WTC11 (cell line): Measurements from ENCODE around the gene CSTPP1. TPM values are rescaled to one million over a fixed set of nuclear protein-coding genes. Genes with fewer than 3 reads are reported as not detected.
"Not testable (repeated sequence)": the region's sequence is repeated elsewhere in the genome, so short reads cannot be mapped to it uniquely, and the experiment has no call there.

Source experiments
- ATAC-seq: fragments of 200-7000 bp; cut with Tn5 transposase; 2 replicates; pipeline ENCODE4 v1.10.0; 2021; ENCODE audit warnings: mild to moderate bottlenecking, moderate library complexity
- CTCF ChIA-PET: fragments of 300-600 bp; sonication (Branson Sonifier 250); formaldehyde crosslinking; loops from one replicate; lab custom pipeline; 2021; ENCODE audit warnings: antibody characterized with exemption; lab: Charles Lee
- POLR2A ChIA-PET: fragments of 350-600 bp; sonication (Branson Sonifier 250); formaldehyde crosslinking; loops from one replicate; lab custom pipeline; 2021; ENCODE audit warnings: antibody characterized with exemption; lab: Charles Lee
- DNase-seq: peaks from one replicate; pipeline ENCODE4 v3.0.0; 2021; ENCODE audit warnings: low spot score
- H3K27ac Mint-ChIP-seq: 2 replicates; pipeline ENCODE4 v1.8.0; 2021; ENCODE audit warnings: mixed read lengths
- H3K27me3 Mint-ChIP-seq: 2 replicates; pipeline ENCODE4 v1.8.0; 2021; ENCODE audit warnings: low read depth, mild to moderate bottlenecking, moderate library complexity, mixed read lengths
- H3K36me3 Mint-ChIP-seq: 2 replicates; pipeline ENCODE4 v1.8.0; 2021; ENCODE audit warnings: mixed read lengths
- H3K4me1 Mint-ChIP-seq: 2 replicates; pipeline ENCODE4 v1.8.0; 2022; ENCODE audit warnings: mixed read lengths
- H3K4me3 Mint-ChIP-seq: 2 replicates; pipeline ENCODE4 v1.8.0; 2021; ENCODE audit warnings: mild to moderate bottlenecking, moderate library complexity, mixed read lengths
- H3K9me3 Mint-ChIP-seq: 2 replicates; pipeline ENCODE4 v1.8.0; 2021; ENCODE audit warnings: mixed read lengths
- ATF3 ChIP-seq: sonication (generic); formaldehyde crosslinking; conservative IDR thresholded peaks from 2 replicates; pipeline ENCODE4 v1.8.1; 2022; ENCODE audit warnings: mild to moderate bottlenecking, missing genetic modification reagents
- FOXP1 ChIP-seq: sonication (generic); formaldehyde crosslinking; IDR thresholded peaks from 2 replicates; pipeline ENCODE4 v1.8.0; 2022; ENCODE audit warnings: missing genetic modification reagents, mild to moderate bottlenecking, moderate library complexity, borderline replicate concordance
- JAZF1 ChIP-seq: fragments of 250-450 bp; sonication (Bioruptor Pico); IDR thresholded peaks from 2 replicates; pipeline ENCODE4 v1.9.0; 2021; ENCODE audit warnings: moderate library complexity, mild to moderate bottlenecking, inconsistent platforms
- NFYB ChIP-seq: sonication (generic); formaldehyde crosslinking; conservative IDR thresholded peaks from 2 replicates; pipeline ENCODE4 v1.8.0; 2022; ENCODE audit warnings: low read depth, missing genetic modification reagents
- NR2C2 ChIP-seq: sonication (generic); formaldehyde crosslinking; IDR thresholded peaks from 2 replicates; pipeline ENCODE4 v1.8.0; 2022; ENCODE audit warnings: mild to moderate bottlenecking, missing genetic modification reagents
- SMAD4 ChIP-seq: sonication (generic); formaldehyde crosslinking; IDR thresholded peaks from 2 replicates; pipeline ENCODE4 v1.8.0; 2022; ENCODE audit warnings: mild to moderate bottlenecking, missing genetic modification reagents
- TP53 ChIP-seq: sonication (generic); formaldehyde crosslinking; IDR thresholded peaks from 2 replicates; pipeline ENCODE4 v1.8.1; 2023; ENCODE audit warnings: mild to moderate bottlenecking, missing genetic modification reagents
- USF1 ChIP-seq: sonication (generic); formaldehyde crosslinking; IDR thresholded peaks from 2 replicates; pipeline ENCODE4 v1.8.0; 2022; ENCODE audit warnings: mild to moderate bottlenecking, missing genetic modification reagents
- ZBTB21 ChIP-seq: sonication (generic); formaldehyde crosslinking; IDR thresholded peaks from 2 replicates; pipeline ENCODE4 v1.8.1; 2023; ENCODE audit warnings: mild to moderate bottlenecking, missing genetic modification reagents, borderline replicate concordance
- ZNF121 ChIP-seq: sonication (generic); formaldehyde crosslinking; IDR thresholded peaks from 2 replicates; pipeline ENCODE4 v1.8.0; 2023; ENCODE audit warnings: missing genetic modification reagents
- ZNF219 ChIP-seq: sonication (generic); formaldehyde crosslinking; IDR thresholded peaks from 2 replicates; pipeline ENCODE4 v1.8.0; 2023; ENCODE audit warnings: missing genetic modification reagents, mild to moderate bottlenecking, borderline replicate concordance
- ZNF317 ChIP-seq: sonication (generic); formaldehyde crosslinking; IDR thresholded peaks from 2 replicates; pipeline ENCODE4 v1.8.1; 2023; ENCODE audit warnings: low read depth, mild to moderate bottlenecking, moderate library complexity, missing genetic modification reagents, borderline replicate concordance
- ZNF423 ChIP-seq: fragments of 250-450 bp; sonication (Bioruptor Pico); IDR thresholded peaks from 2 replicates; pipeline ENCODE4 v2.1.2; 2022; ENCODE audit warnings: mild to moderate bottlenecking, moderate library complexity
- microRNA-seq: library from miRNA; unstranded; fragments of <30 nt; microRNA quantifications from one replicate; pipeline ENCODE4 v1.2.0, GENCODE V29; 2022; ENCODE audit warnings: borderline number of aligned reads
- total RNA-seq: library from RNA; stranded (reverse); gene quantifications from 3 replicates; pipeline ENCODE4 v1.2.3, GENCODE V29; 2021
- TF ChIP-seq, protein P1 (sequence below): fragments of 250-450 bp; sonication (Bioruptor Pico); IDR thresholded peaks from 2 replicates; pipeline ENCODE4 v1.9.0; 2021; ENCODE audit warnings: mild to moderate bottlenecking

CSTPP1 gene
- total RNA-seq, 1 experiment from 2014 or later: 23.6 TPM

DNA sequence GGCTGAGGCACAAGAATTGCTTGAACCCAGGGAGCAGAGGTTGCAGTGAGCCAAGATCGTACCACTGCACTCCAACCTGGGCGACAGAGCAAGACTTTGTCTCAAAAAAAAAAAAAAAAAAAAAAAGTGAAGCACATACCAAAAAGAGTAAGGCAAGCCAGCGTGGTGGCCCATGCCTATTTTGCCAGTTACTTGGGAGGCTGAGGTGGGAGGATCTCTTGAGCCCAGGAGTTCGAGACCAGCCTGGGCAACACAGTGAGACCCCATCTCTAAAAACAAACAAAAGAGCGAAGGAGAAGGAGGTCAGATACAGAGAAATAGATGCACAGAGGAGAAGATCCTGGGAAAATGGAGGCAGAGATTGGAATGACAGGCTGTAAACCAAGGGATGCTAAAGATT, 270.0 kb downstream of the CSTPP1 start:
- DNase-seq, H3K9me3 Mint-ChIP-seq, H3K4me1 Mint-ChIP-seq, H3K27ac Mint-ChIP-seq, ATAC-seq, H3K36me3 Mint-ChIP-seq, H3K4me3 Mint-ChIP-seq, H3K27me3 Mint-ChIP-seq: not testable (repeated sequence)
- ChIA-PET POLR2A (interaction anchor here (0.6 to 3.4 kb wide), 2 partner anchors 8 to 389 kb away, joined by 7 to 18 read pairs; partner anchors contain the start of gene DDB2), CTCF (interaction anchor here (1.1 kb wide), 1 partner anchor 28 kb away, joined by 3 read pairs; no protein-coding TSS in a partner anchor)
- peak; percentile 61; the same call in 1 of the 2 replicates for TF ChIP-seq ZNF121 (CRISPR knock-in tag)

GRCh38 chr11:47207459-47207858, 270.9 kb downstream of the CSTPP1 start:
- DNase-seq: no peak
- Mint-ChIP-seq H3K36me3 (no peaks in the 10 kb centered on the region; the same call in 1 of the 2 replicates), H3K4me3 (no peak overlapping the region), H3K27me3 (no peaks in the 10 kb centered on the region), H3K9me3 (no peaks in the 10 kb centered on the region), H3K4me1 (peaks cover 10% of the 10 kb centered on the region), H3K27ac (peak overlapping the region; percentile 19; the same call in 1 of the 2 replicates)
- POLR2A ChIA-PET: interaction anchor here (3.4 kb wide), 1 partner anchor 7 kb away, joined by 18 read pairs; the partner anchor contains the start of gene DDB2
- TF ChIP-seq ZNF317 (CRISPR knock-in tag) (no peak), USF1 (CRISPR knock-in tag) (no peak), ZBTB21 (no peak), SMAD4 (CRISPR knock-in tag) (no peak)
- TF ChIP-seq, protein P1, sequence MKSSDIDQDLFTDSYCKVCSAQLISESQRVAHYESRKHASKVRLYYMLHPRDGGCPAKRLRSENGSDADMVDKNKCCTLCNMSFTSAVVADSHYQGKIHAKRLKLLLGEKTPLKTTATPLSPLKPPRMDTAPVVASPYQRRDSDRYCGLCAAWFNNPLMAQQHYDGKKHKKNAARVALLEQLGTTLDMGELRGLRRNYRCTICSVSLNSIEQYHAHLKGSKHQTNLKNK: no peak
- CTCF ChIA-PET: interaction anchor here (2.3 kb wide), 1 partner anchor 54 kb away, joined by 6 read pairs; no protein-coding TSS in a partner anchor
- ATAC-seq: no peak

- H3K4me3 Mint-ChIP-seq, H3K4me1 Mint-ChIP-seq, DNase-seq, H3K27ac Mint-ChIP-seq, H3K36me3 Mint-ChIP-seq, H3K9me3 Mint-ChIP-seq, POLR2A ChIA-PET, ATAC-seq, H3K27me3 Mint-ChIP-seq: not testable (repeated sequence)
- CTCF ChIA-PET: interaction anchor here (2.3 kb wide), 1 partner anchor 55 kb away, joined by 6 read pairs; no protein-coding TSS in a partner anchor
Measured at GRCh38 chr11:47208008-47208552, 271.5 kb downstream of the CSTPP1 start.

DNA sequence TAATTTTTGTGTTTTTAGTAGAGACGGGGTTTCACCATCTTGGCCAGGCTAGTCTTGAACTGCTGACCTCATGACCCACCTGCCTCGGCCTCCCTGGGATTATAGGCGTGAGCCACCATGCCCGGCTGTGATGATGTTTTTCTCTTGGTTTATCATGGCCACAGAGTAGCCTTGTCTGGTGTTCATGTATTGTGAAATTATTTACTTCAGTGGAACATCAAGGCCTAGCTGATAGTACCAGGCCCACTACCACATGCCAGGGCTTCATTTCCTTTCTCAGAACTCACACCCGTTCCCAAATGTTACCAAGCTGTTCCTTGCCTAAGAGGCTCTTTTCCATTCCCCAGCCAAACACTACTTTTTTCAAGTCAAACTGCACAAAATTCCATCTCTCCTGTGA, 272.1 kb downstream of the CSTPP1 start:
- Mint-ChIP-seq H3K9me3 (no peaks in the 10 kb centered on the region), H3K27ac (no peak overlapping the region)
- CTCF ChIA-PET: interaction anchor here (2.3 kb wide), 1 partner anchor 56 kb away, joined by 6 read pairs; no protein-coding TSS in a partner anchor

More for the DNA sequence above, 272.1 kb downstream of the CSTPP1 start:
- Mint-ChIP-seq H3K36me3 (no peaks in the 10 kb centered on the region; the same call in 1 of the 2 replicates), H3K4me3 (no peak overlapping the region), H3K27me3 (no peaks in the 10 kb centered on the region; the same call in 1 of the 2 replicates), H3K4me1 (peaks cover 10% of the 10 kb centered on the region)
- POLR2A ChIA-PET: no interaction called here
- DNase-seq (no peak), ATAC-seq (no peak)
- TF ChIP-seq NFYB (CRISPR knock-in tag) (no peak), FOXP1 (no peak), ZNF219 (CRISPR knock-in tag) (no peak), TP53 (no peak), ZNF423 (CRISPR knock-in tag) (no peak), ATF3 (no peak), JAZF1 (CRISPR knock-in tag) (no peak), NR2C2 (no peak)

Small RNAs within 50 kb of the gene (microRNA-seq; reads per million reads assigned to microRNA genes)
- not detected for gene MIR6745

Other genes with a start within 250 kb of the CSTPP1 start
- 45.1 to 53.0 TPM (median 45.9 TPM) in 3 replicates for gene ARHGAP1, start 236.1 kb upstream of the CSTPP1 start, total RNA-seq
- 13.3 to 16.0 TPM (median 15.2 TPM) in 3 replicates for gene ZNF408, start 235.7 kb upstream of the CSTPP1 start, total RNA-seq
- gene F2, start 217.5 kb upstream of the CSTPP1 start, total RNA-seq: 0.50 to 0.82 TPM (median 0.73 TPM) in 3 replicates
- gene CKAP5, start 90.5 kb upstream of the CSTPP1 start, total RNA-seq: 168 to 174 TPM (median 171 TPM) in 3 replicates
- gene LRP4, start 18.2 kb upstream of the CSTPP1 start, total RNA-seq: 27.6 to 39.5 TPM (median 28.0 TPM) in 3 replicates
- gene ARFGAP2, start 240.1 kb downstream of the CSTPP1 start, total RNA-seq: 55.7 to 73.0 TPM (median 60.5 TPM) in 3 replicates
- 74.5 to 77.1 TPM (median 76.8 TPM) in 3 replicates for gene PACSIN3, start 249.7 kb downstream of the CSTPP1 start, total RNA-seq